Endodermal cell (in vitro differentiated cells): ENCODE measurements around the gene CD2. TPM values are rescaled to one million over a fixed set of nuclear protein-coding genes. Genes with fewer than 3 reads are reported as not detected.

Experiments used
- DNase-seq: peaks from one replicate; pipeline ENCODE4 v3.0.0-alpha.2; 2017
- H3K27ac ChIP-seq: 2 replicates; pipeline ENCODE4 v1.5.1; 2013; ENCODE audit warnings: mild to moderate bottlenecking, low read depth, low read length, moderate library complexity
- H3K27me3 ChIP-seq: 2 replicates; pipeline ENCODE4 v1.6.1; 2013; ENCODE audit warnings: mild to moderate bottlenecking, low read length, moderate library complexity; ENCODE audit not compliant: insufficient read depth, control insufficient read depth, poor library complexity, severe bottlenecking
- H3K36me3 ChIP-seq: 2 replicates; pipeline ENCODE4 v1.7.0; 2013; ENCODE audit warnings: mild to moderate bottlenecking, low read length, moderate library complexity; ENCODE audit not compliant: control insufficient read depth, insufficient read depth
- H3K4me1 ChIP-seq: one replicate; pipeline ENCODE4 v1.7.0; 2013; ENCODE audit warnings: low read length; ENCODE audit not compliant: control insufficient read depth, insufficient read depth
- H3K4me3 ChIP-seq: 2 replicates; pipeline ENCODE4 v1.5.1; 2013; ENCODE audit warnings: mild to moderate bottlenecking, low read length, moderate library complexity
- H3K9ac ChIP-seq: 2 replicates; pipeline ENCODE4 v1.6.1; 2013; ENCODE audit warnings: mild to moderate bottlenecking, low read length, moderate library complexity; ENCODE audit not compliant: poor library complexity, severe bottlenecking; ENCODE audit errors: extremely low read depth
- H3K9me3 ChIP-seq: 2 replicates; pipeline ENCODE4 v1.6.1; 2013; ENCODE audit warnings: mild to moderate bottlenecking, low read length, moderate library complexity; ENCODE audit not compliant: control insufficient read depth
- H3K27ac Mint-ChIP-seq: 2 replicates; pipeline ENCODE4 v1.8.0; 2020; ENCODE audit warnings: mixed read lengths
- H3K27me3 Mint-ChIP-seq: 2 replicates; pipeline ENCODE4 v1.8.0; 2021; ENCODE audit warnings: mild to moderate bottlenecking, mixed read lengths; ENCODE audit not compliant: insufficient read depth
- H3K36me3 Mint-ChIP-seq: 2 replicates; pipeline ENCODE4 v1.8.0; 2020; ENCODE audit warnings: low read depth, mixed read lengths
- H3K4me1 Mint-ChIP-seq: 2 replicates; pipeline ENCODE4 v1.8.0; 2020; ENCODE audit warnings: mixed read lengths
- H3K4me3 Mint-ChIP-seq: 2 replicates; pipeline ENCODE4 v1.8.0; 2020; ENCODE audit warnings: mild to moderate bottlenecking, moderate library complexity, mixed read lengths
- H3K9me3 Mint-ChIP-seq: 2 replicates; pipeline ENCODE4 v1.8.0; 2020; ENCODE audit warnings: mild to moderate bottlenecking, mixed read lengths
- WGBS, 2 experiments: methylation state at CpG; one replicate each; pipeline versions ENCODE4 v1.1.5 to v1.1.7; 2013; ENCODE audit warnings: missing lambda C conversion rate in 2 of 2, mixed read lengths in 1 of 2; ENCODE audit not compliant: insufficient coverage in 1 of 2, insufficient read length in 1 of 2; 5-methylcytosine and 5-hydroxymethylcytosine counted together
- total RNA-seq, 2 donors: library from RNA; stranded (reverse); fragmentation: NEBNext Ultra II Directional in 1 of 2; extraction: Animal tissue kit (Norgen Biotek cat#: 25700) in 1 of 2; gene quantifications; 2 replicates in 1 of 2; 3 replicates in 1 of 2; pipeline ENCODE4 v1.2.1, GENCODE V29; 2021
- TF ChIP-seq, protein P1 (sequence below): fragments of 200-600 bp; sonication (generic); conservative IDR thresholded peaks from 2 replicates; pipeline ENCODE4 v1.5.0; 2021; ENCODE audit warnings: antibody characterized with exemption, mild to moderate bottlenecking

The CD2 gene
- total RNA-seq, 2 donors from 2014 or later, result not detected

DNA sequence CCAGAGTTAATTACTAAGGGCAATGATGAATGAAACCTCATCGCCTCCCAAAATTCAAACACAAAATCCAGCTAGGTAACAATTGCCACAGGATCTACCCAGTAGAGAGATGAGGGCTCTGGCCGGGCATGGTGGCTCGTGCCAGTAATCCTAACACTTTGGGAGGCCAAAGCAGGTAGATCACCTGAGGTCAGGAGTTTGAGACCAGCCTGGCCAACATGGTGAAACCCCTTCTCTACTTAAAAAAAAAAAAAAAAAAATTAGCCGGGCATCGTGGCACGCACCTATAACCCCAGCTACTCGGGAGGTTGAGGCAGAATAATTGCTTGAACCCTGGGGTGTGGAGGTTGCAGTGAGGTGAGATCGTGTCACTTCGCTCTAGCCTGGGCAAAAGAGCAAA, 15.8 kb downstream of the CD2 start:
- H3K36me3 Mint-ChIP-seq, result no peaks in the 10 kb centered on the region
- DNase-seq, result no peak
- Histone ChIP-seq H3K4me1 (no peaks in the 10 kb centered on the region), H3K36me3 (no peaks in the 10 kb centered on the region), H3K9me3 (no peaks in the 10 kb centered on the region), H3K9ac (no peak overlapping the region), H3K27me3 (no peaks in the 10 kb centered on the region), H3K4me3 (no peak overlapping the region), H3K27ac (no peak overlapping the region)
- H3K9me3 Mint-ChIP-seq, result no peaks in the 10 kb centered on the region
- no peaks in the 10 kb centered on the region for H3K4me1 Mint-ChIP-seq
- TF ChIP-seq, protein P1, sequence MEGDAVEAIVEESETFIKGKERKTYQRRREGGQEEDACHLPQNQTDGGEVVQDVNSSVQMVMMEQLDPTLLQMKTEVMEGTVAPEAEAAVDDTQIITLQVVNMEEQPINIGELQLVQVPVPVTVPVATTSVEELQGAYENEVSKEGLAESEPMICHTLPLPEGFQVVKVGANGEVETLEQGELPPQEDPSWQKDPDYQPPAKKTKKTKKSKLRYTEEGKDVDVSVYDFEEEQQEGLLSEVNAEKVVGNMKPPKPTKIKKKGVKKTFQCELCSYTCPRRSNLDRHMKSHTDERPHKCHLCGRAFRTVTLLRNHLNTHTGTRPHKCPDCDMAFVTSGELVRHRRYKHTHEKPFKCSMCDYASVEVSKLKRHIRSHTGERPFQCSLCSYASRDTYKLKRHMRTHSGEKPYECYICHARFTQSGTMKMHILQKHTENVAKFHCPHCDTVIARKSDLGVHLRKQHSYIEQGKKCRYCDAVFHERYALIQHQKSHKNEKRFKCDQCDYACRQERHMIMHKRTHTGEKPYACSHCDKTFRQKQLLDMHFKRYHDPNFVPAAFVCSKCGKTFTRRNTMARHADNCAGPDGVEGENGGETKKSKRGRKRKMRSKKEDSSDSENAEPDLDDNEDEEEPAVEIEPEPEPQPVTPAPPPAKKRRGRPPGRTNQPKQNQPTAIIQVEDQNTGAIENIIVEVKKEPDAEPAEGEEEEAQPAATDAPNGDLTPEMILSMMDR, result no peak
- WGBS, 2 experiments, result 91 to 93% methylated on average over 7 to 9 of the region's 9 CpGs
- H3K27ac Mint-ChIP-seq, result no peak overlapping the region
- H3K4me3 Mint-ChIP-seq, result no peak overlapping the region
- H3K27me3 Mint-ChIP-seq, result no peaks in the 10 kb centered on the region

DNA sequence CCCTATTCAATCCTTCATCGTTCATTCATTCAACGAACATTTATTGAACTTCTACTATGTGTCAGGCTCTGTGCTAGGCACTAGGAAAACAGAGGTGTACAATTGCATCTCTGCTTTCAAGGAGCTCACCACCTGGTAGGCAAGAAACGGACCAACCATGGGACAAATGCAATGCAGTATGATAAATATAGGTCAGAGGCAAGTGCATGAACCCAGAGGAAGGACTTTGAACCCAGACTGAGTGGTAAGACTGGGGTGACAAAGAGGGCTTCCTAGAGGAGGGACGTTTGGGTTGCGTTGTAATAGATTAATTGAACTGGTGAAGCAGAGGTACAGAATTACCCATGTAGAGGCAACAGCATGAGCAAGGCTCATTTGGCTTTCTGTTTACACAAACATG, 16.4 kb downstream of the CD2 start:
- H3K4me3 Mint-ChIP-seq, result no peak overlapping the region
- Histone ChIP-seq H3K4me1 (no peaks in the 10 kb centered on the region), H3K27ac (no peak overlapping the region), H3K4me3 (no peak overlapping the region), H3K9ac (no peak overlapping the region), H3K36me3 (no peaks in the 10 kb centered on the region), H3K27me3 (no peaks in the 10 kb centered on the region), H3K9me3 (no peaks in the 10 kb centered on the region)
- H3K4me1 Mint-ChIP-seq, result no peaks in the 10 kb centered on the region
- no peak for DNase-seq
- H3K36me3 Mint-ChIP-seq, result no peaks in the 10 kb centered on the region
- no peak overlapping the region for H3K27ac Mint-ChIP-seq
- WGBS, 2 experiments, result 92 to 94% methylated on average over 5 of the region's 5 CpGs
- TF ChIP-seq, protein P1, result no peak
- H3K27me3 Mint-ChIP-seq, result no peaks in the 10 kb centered on the region
- H3K9me3 Mint-ChIP-seq, result no peaks in the 10 kb centered on the region

DNA sequence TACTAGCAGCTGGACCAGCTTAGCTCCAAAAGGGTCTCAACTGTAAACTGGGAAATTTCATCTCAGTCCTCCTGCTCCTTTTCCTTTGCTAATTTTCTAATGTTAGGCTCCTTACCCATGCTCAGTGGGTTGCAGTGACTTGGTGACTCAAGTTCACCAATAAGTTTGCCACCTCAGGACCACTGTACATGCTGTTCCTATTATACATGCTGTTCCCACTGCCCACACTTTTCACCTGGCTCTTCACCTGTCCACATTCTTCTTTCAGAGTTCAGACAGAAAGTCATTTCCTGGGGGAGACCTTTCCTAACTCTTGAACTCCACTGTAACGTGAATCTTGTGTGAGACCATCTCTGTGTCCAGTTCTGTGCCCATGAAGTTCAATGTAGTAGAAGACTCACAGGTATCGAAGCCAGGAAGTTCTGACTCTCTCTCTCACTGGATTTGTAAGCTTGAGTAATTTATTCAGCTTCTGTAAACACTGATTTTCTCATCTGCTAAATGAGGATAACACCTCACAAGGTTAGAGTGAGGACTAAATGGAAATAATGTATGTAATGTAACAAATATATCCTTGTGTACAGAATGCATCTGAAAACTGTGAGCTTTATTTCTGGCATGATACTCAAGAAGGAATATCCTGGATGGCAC, 17.9 kb downstream of the CD2 start:
- TF ChIP-seq, protein P1, result no peak
- no peak overlapping the region for H3K9ac ChIP-seq
- H3K9me3 ChIP-seq, result no peaks in the 10 kb centered on the region
- no peaks in the 10 kb centered on the region for H3K9me3 Mint-ChIP-seq
- 86 to 94% methylated on average over 2 of the region's 2 CpGs for WGBS, 2 experiments
- H3K4me1 ChIP-seq, result no peaks in the 10 kb centered on the region
- H3K4me1 Mint-ChIP-seq, result no peaks in the 10 kb centered on the region
- no peak overlapping the region for H3K27ac Mint-ChIP-seq
- no peak for DNase-seq
- no peaks in the 10 kb centered on the region for H3K27me3 ChIP-seq
- no peak overlapping the region for H3K4me3 ChIP-seq
- H3K27ac ChIP-seq, result no peak overlapping the region
- H3K36me3 Mint-ChIP-seq, result no peaks in the 10 kb centered on the region
- no peaks in the 10 kb centered on the region for H3K36me3 ChIP-seq
- H3K4me3 Mint-ChIP-seq, result no peak overlapping the region
- no peaks in the 10 kb centered on the region for H3K27me3 Mint-ChIP-seq
